OCI-M2 (cell line): ENCODE data around the gene SLC9A9.

Source experiments
- DNase-seq: peaks from one replicate; lab custom pipeline; 2025; ENCODE audit not compliant: unreplicated experiment; lab: John Stamatoyannopoulos, UW

The SLC9A9 gene

GRCh38 chr3:143650827-143651226, 197.4 kb downstream of the SLC9A9 start:
- DNase-seq = no peak

DNA sequence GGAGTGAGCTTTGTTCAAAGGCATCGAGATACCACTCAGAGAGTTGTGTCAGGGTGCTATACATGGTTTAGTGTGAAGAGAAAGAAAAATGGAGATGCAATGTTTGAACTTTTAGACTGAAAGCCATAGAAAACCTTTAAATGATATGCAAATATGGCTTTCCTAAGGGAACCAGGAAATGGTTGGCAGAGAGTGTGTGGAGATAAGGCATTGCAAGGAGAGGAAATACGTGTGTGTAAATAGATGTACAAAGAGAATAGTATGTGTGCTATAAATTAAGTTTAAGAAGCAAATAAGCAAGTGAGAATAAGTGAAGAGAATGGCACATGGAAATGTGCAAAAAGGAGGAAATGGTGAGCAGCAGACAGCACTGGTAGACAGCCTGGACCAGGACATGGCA, 198.1 kb downstream of the SLC9A9 start:
- DNase-seq = no peak

GRCh38 chr3:143648708-143649107, 199.6 kb downstream of the SLC9A9 start:
- no peak for DNase-seq

- no peak for DNase-seq
Measured at GRCh38 chr3:143648218-143648617, 200.1 kb downstream of the SLC9A9 start.

- no peak for DNase-seq
Measured at GRCh38 chr3:143644370-143645089, 203.7 kb downstream of the SLC9A9 start.

- no peak for DNase-seq
Measured at GRCh38 chr3:143643905-143644304, 204.4 kb downstream of the SLC9A9 start.

GRCh38 chr3:143640774-143641173, 207.5 kb downstream of the SLC9A9 start:
- no peak for DNase-seq

DNA sequence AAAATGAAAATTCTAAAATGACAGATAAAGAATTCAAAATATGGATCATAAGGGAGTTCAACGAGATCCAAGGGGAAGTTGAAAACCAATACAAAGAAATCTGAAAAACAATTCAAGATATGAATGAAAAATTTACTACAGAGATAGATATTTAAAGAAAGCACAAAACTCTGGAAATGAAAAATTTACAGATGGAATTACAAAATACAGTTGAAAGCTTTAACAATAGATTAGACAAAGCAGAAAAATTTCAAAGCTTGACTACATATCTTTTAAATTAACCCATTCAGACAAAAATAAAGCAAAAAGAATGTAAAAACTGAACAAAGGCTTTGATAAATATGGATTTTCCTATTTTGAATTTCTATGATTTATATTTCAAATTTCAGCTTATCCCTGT, 211.1 kb downstream of the SLC9A9 start:
- DNase-seq = no peak

DNA sequence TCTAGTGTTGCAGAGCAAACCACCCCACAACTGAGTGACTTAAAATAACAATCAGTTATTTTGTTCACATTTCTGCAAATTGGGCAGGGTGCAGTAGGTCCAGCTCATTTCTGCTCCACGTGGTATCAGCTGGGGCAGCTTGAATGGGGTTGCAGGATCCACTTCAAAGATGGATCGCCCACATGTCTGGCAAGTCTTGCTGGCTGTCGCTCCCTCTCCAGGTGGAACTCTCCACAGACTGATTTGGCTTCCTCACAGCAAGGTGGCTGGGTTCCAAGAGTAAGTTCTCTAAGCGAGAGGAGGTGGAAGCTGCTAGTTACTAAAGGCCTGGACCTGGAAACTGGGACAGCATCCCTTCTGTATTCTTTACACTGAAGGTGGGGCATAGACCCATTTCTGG, 213.3 kb downstream of the SLC9A9 start:
- DNase-seq = no peak

GRCh38 chr3:143634427-143634826, 213.8 kb downstream of the SLC9A9 start:
- no peak for DNase-seq

- DNase-seq = no peak
Measured at GRCh38 chr3:143633816-143634215, 214.5 kb downstream of the SLC9A9 start.

- DNase-seq = no peak
Measured at GRCh38 chr3:143629726-143630125, 218.5 kb downstream of the SLC9A9 start.

GRCh38 chr3:143628971-143629370, 219.3 kb downstream of the SLC9A9 start:
- no peak for DNase-seq

DNA sequence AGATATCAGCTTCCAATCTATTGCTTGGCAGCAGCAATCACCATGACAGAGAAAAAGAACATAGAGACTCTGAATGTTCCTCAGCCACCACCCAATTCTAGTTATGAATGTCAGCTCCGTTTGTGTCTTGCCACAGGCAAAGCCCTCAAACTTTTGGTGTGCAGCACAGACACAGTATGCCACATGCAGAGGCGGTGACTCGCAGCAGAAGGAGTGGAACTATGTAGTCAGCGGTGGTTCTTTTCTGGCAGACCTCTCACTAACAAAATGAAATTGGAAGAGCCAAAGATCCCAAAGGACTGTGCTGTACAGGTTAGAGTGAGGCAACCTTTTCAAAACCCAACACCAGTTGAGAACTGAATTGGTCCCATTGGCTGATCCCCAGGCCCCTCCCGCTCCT, 220.9 kb downstream of the SLC9A9 start:
- DNase-seq = no peak

DNA sequence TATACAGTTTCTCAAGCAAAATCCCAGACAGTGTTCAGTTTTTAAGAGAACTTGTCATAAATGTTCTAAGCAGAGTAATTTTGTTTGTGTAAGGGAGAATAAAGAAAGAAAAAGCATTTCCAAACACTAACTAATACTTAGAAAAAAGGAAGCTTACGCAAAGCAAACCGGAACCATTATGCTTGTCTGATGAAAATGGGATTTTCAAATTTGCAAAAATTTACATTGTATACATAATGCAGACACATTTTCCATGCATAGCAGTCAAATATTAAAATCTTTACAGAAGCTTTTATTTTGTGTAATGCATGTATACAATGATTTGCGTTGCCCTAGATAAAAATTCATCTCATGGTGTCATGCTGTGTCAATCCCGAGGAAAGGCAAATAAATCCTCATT, 229.0 kb downstream of the SLC9A9 start:
- no peak for DNase-seq

DNA sequence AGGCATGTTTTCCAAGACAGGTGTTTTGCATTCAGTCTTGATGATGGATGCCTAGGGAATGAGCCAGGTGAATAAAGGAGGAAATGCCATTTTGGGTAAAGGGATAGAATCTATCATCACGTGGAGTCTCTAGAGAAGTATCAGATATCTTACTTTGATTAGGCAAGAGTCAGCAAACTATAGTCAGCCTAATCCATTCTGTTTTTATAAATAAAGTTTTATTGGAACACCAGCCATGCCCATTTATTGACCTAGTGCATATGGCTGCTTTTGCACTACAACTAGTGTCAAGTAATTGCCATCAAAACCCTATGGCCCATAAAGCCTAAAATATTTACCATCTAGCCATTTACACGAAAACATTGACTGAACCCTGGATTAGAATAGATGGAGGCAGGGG, 231.2 kb downstream of the SLC9A9 start:
- no peak for DNase-seq

DNA sequence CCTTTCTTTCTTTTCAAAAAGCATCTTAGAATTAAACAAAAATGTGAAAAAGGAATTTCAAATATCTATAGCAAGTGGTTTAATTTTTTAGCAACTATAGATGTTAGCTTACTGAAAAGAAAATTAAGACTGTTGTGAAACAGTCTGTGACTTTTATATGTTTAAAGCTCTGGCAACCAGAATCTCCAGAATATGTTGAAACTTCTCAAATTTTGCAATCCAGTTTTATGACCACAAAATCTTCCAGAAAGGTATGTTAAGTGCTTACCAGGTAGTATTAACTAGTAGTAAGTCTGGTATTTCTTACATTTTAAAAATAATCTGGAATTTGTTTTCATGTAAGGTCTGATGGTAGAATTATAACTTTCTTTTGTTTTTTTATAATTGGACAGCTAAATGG, 235.0 kb downstream of the SLC9A9 start:
- DNase-seq = no peak

GRCh38 chr3:143612541-143612940, 235.7 kb downstream of the SLC9A9 start:
- DNase-seq = no peak

DNA sequence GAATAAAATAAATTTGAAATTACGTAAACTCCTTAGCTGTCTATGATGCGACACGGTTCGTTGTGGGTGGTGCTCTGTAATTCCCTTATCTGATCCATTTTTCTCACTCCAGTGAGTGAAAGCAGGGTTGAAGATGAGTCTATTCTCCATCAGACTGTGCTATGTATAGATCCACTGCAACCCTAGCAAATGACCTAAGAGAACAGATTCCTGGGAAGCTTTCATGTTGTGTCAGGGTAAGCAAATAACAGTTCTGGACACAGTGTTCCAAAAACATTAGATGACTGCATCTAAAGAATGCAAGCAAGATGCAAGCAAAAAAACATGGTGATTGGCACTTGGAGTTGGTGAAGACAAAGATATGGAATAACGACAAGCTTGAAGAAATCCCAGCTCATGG, 239.3 kb downstream of the SLC9A9 start:
- no peak for DNase-seq

DNA sequence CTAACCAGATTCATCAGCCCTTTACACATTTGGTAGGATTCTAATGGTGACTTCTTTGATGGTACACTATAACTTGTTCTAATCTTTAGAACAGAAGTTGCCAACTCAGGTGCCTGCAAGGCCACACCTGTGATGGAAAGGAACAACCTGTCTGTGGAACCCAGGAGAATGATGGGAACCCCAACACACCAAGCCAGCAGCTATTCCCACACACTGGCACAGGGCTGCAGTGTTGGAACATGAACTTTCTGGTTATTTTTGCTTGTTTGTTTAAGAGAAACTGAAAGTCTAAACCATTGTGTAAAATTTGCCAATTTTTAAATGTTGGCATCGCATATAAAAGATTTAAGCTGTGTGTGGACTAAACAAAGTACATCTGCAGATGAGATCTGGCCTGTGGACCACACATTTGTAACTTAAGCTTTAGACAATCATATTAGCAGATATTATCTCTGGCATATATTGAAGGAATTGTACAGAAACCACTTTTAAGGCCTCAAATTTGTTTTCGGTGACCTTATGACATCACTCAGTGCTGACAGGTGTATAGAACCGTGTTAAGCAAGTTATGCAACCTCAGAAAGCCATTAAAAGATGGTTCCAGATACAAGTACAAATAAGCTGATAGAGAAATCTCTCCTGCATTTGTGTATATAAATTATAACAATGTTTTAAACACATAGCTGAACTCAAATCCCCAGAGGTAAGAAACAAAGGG, 242.9 kb downstream of the SLC9A9 start:
- DNase-seq = no peak

- no peak for DNase-seq
Measured at GRCh38 chr3:143604402-143605185, 243.7 kb downstream of the SLC9A9 start.

DNA sequence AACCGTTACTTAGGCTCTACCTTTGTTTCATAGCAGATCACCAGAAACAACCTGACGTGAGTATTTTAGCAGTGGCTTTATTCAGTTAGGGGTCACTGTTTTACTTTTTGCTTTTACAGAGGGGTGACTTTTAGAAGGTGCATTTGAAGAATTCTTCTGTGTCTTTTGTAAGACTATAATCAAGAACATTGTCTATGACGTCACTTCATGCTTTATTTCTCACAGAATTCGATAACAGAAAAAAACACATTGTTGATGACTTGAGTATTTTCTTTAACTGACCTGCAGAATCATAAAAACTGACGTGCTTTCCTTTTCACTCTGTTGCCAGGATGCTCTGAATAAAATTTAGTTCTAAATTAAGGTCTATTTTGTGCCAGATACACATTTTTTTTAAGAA, 244.5 kb downstream of the SLC9A9 start:
- no peak for DNase-seq
